Body of pancreas (tissue), 4 donors: ENCODE measurements around the gene NDRG3. TPM values are rescaled to one million over a fixed set of nuclear protein-coding genes. Genes with fewer than 3 reads are reported as not detected.

Experiments
- ATAC-seq: fragments of 150-250 bp; one replicate; pipeline ENCODE4 v1.9.1; 2016
- DNase-seq, 4 donors: peaks; one replicate each; pipeline ENCODE4 v3.0.0-alpha.2; 2019
- H3K27ac ChIP-seq, 4 donors: fragments of 200-600 bp; sonication (generic); 1 replicate in 3 of 4; 2 replicates in 1 of 4; pipeline versions ENCODE4 v1.5.1 to v1.6.1; 2016 to 2019; ENCODE audit warnings: mild to moderate bottlenecking in 1 of 4, mixed read lengths in 1 of 4, moderate library complexity in 1 of 4
- H3K27me3 ChIP-seq, 2 donors: fragments of 200-600 bp; sonication (generic); one replicate each; pipeline ENCODE4 v1.6.0; 2016; ENCODE audit warnings: mild to moderate bottlenecking in 1 of 2
- H3K36me3 ChIP-seq, 2 donors: fragments of 200-600 bp; sonication (generic); replicated peaks in 1 of 2; 2 replicates each; pipeline ENCODE4 v1.5.1; 2016; ENCODE audit warnings: low read depth in 2 of 2; ENCODE audit not compliant: insufficient read depth in 1 of 2
- H3K4me1 ChIP-seq: fragments of 200-600 bp; sonication (generic); one replicate; pipeline ENCODE4 v1.6.0; 2016
- H3K4me3 ChIP-seq, 2 donors: fragments of 200-600 bp; sonication (generic); 1 replicate in 1 of 2; 2 replicates in 1 of 2; pipeline ENCODE4 v1.5.1; 2016 to 2019
- H3K9me3 ChIP-seq, 3 donors: fragments of 200-600 bp; sonication (generic); 1 replicate in 2 of 3; 2 replicates in 1 of 3; pipeline ENCODE4 v1.5.1; 2016
- CTCF ChIP-seq, 7 experiments: fragments of 450-650 bp in 4 of 7; fragments of 200-600 bp in 3 of 7; sonication (generic) in 3 of 7; IDR thresholded peaks; one replicate each; pipeline ENCODE4 v1.5.1; 2016 to 2019; ENCODE audit warnings: antibody characterized with exemption in 7 of 7
- POLR2A ChIP-seq, 3 donors: fragments of 450-650 bp; IDR thresholded peaks; one replicate each; pipeline ENCODE4 v1.6.1; 2016; ENCODE audit warnings: antibody characterized with exemption in 3 of 3, mild to moderate bottlenecking in 2 of 3
- WGBS, 2 donors: methylation state at CpG; one replicate each; pipeline ENCODE4 v1.1.5; 2017; 5-methylcytosine and 5-hydroxymethylcytosine counted together
- intact Hi-C: fragments of 100-400 bp; cut with DNase I; formaldehyde crosslinking; loops from one replicate; pipeline ENCODE4 v1.15.1; 2023
- total RNA-seq, 2 donors: library from RNA; depleted of rRNA; stranded (reverse); fragments of >200 nt; gene quantifications; one replicate each; pipeline ENCODE4 v1.1.0, GENCODE V29; 2016

Gene NDRG3
- total RNA-seq, 2 donors from 2014 or later: 9.2 to 11.9 TPM

- H3K9me3 ChIP-seq: no peaks in the 10 kb centered on the region
- H3K4me1 ChIP-seq: no peaks in the 10 kb centered on the region
- TF ChIP-seq CTCF (IDR thresholded peaks at IDR 0.05) (no peak), POLR2A (IDR thresholded peaks at IDR 0.05) (no peak)
- intact Hi-C loops: no loop called here
- ATAC-seq (no peak), DNase-seq (no peak)
- H3K27me3 ChIP-seq: no peaks in the 10 kb centered on the region
- H3K36me3 ChIP-seq: no peaks in the 10 kb centered on the region
- no peak overlapping the region for H3K4me3 ChIP-seq
- whole genome bisulfite sequencing, 2 donors: 70 to 78% methylated on average over 11 to 15 of the region's 15 CpGs
- H3K27ac ChIP-seq: no peak overlapping the region
Observed at GRCh38 chr20:36629719-36630681, 115.9 kb downstream of the NDRG3 start.

- no peak for DNase-seq
- intact Hi-C loops: no loop called here
- Histone ChIP-seq H3K9me3 (no peaks in the 10 kb centered on the region), H3K4me1 (peaks cover 16% of the 10 kb centered on the region), H3K36me3 (no peaks in the 10 kb centered on the region), H3K27ac (no peak overlapping the region), H3K4me3 (no peak overlapping the region), H3K27me3 (no peaks in the 10 kb centered on the region)
- no peak for ATAC-seq
- no peak for TF ChIP-seq CTCF (IDR thresholded peaks at IDR 0.05)
- 84 to 100% methylated on average over 4 to 7 of the region's 7 CpGs for WGBS, 2 donors
Observed at GRCh38 chr20:36628076-36628475, 117.8 kb downstream of the NDRG3 start.

DNA sequence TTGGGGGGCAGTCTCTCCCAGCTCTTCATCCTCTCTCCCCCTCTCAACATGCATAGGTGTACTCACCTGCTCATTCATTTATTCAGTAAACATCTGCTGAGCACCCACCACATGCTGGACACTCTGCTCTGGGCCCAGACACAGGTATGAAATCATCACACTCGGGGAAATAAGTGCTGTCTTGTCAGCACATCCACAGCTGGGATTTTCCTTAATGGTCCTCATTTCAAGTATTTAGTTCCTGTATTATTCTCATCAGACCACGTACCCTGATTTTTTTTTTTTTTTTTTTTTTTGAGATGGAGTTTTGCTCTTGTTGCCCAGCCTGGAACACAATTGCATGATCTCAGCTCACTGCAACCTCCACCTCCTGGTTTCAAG lies 121.0 kb downstream of the NDRG3 start:
- Histone ChIP-seq H3K4me3 (no peak overlapping the region), H3K27me3 (no peaks in the 10 kb centered on the region), H3K36me3 (no peaks in the 10 kb centered on the region), H3K9me3 (no peaks in the 10 kb centered on the region), H3K4me1 (peaks cover 16% of the 10 kb centered on the region), H3K27ac (peak overlapping the region in 1 of 4 donors; percentile 10)
- ATAC-seq: no peak
- TF ChIP-seq POLR2A (IDR thresholded peaks at IDR 0.05) (no peak), CTCF (IDR thresholded peaks at IDR 0.05) (no peak)
- DNase-seq: no peak
- intact Hi-C loops: no loop called here
- 67 to 78% methylated on average over 2 of the region's 2 CpGs for WGBS, 2 donors

- peak overlapping the region in 2 of 4 donors; percentile 10 to 52 for H3K27ac ChIP-seq
- ATAC-seq: peak; percentile 80
Observed at GRCh38 chr20:36624068-36624943, 121.6 kb downstream of the NDRG3 start.

More at GRCh38 chr20:36624068-36624943, 121.6 kb downstream of the NDRG3 start:
- DNase-seq: peak; percentile 22 to 48 (median 34)
- Histone ChIP-seq H3K27me3 (no peaks in the 10 kb centered on the region), H3K4me1 (peaks cover 16% of the 10 kb centered on the region), H3K9me3 (no peaks in the 10 kb centered on the region), H3K4me3 (no peak overlapping the region), H3K36me3 (no peaks in the 10 kb centered on the region)
- intact Hi-C loops: no loop called here
- 33 to 36% methylated on average over 14 of the region's 14 CpGs for WGBS, 2 donors
- peak in 1 of 7 experiments; percentile 17 for TF ChIP-seq CTCF (IDR thresholded peaks at IDR 0.05)
- TF ChIP-seq POLR2A (IDR thresholded peaks at IDR 0.05): no peak
